Stimulated activated CD8-positive, alpha-beta memory T cell treated with anti-CD3 and anti-CD28 coated beads, Interleukin-7, amount 100 ng/mL, for 4 hours (primary cell): ENCODE measurements around the gene METAP1D.

Experiments
- DNase-seq, 2 donors: peaks; one replicate each; pipeline ENCODE4 v3.0.0-alpha.2; 2020; ENCODE audit warnings: low read depth in 2 of 2

Gene METAP1D

GRCh38 chr2:172080641-172081220, 81.0 kb downstream of the METAP1D start:
- DNase-seq: no peak

GRCh38 chr2:172081221-172082022, 81.7 kb downstream of the METAP1D start:
- DNase-seq: no peak

GRCh38 chr2:172082105-172082943, 82.6 kb downstream of the METAP1D start:
- DNase-seq: no peak

GRCh38 chr2:172082944-172083627, 83.3 kb downstream of the METAP1D start:
- no peak for DNase-seq

GRCh38 chr2:172083628-172084394, 84.1 kb downstream of the METAP1D start:
- no peak for DNase-seq

GRCh38 chr2:172084395-172084644, 84.6 kb downstream of the METAP1D start:
- DNase-seq: no peak

- peak in 1 of 2 donors; percentile 26 for DNase-seq
These were observed 85.1 kb downstream of the METAP1D start for GRCh38 chr2:172084645-172085459.

GRCh38 chr2:172085460-172086159, 85.9 kb downstream of the METAP1D start, which contains the start of gene DLX1:
DLX1 (plus strand) TSS chr2:172085507; CDS start chr2:172085678, 171 bp downstream.
- DNase-seq: no peak

GRCh38 chr2:172086241-172087206, 86.8 kb downstream of the METAP1D start:
- peak in 1 of 2 donors; percentile 27 for DNase-seq

GRCh38 chr2:172087207-172087779, 87.5 kb downstream of the METAP1D start:
- DNase-seq: no peak

GRCh38 chr2:172087780-172088244, 88.1 kb downstream of the METAP1D start:
- DNase-seq: no peak

- DNase-seq: no peak
These were observed 88.7 kb downstream of the METAP1D start for GRCh38 chr2:172088245-172089004.

- DNase-seq: no peak
These were observed 89.3 kb downstream of the METAP1D start for GRCh38 chr2:172089005-172089504.

- DNase-seq: no peak
These were observed 89.9 kb downstream of the METAP1D start for GRCh38 chr2:172089633-172090032.

GRCh38 chr2:172090044-172090961, 90.5 kb downstream of the METAP1D start:
- DNase-seq: no peak
